ENCODE measurements around the gene MEF2C. TPM values are rescaled to one million over a fixed set of nuclear protein-coding genes. Genes with fewer than 3 reads are reported as not detected.

Gene MEF2C
- total RNA-seq, 1 donor from 2014 or later: 42.0 TPM

DNA sequence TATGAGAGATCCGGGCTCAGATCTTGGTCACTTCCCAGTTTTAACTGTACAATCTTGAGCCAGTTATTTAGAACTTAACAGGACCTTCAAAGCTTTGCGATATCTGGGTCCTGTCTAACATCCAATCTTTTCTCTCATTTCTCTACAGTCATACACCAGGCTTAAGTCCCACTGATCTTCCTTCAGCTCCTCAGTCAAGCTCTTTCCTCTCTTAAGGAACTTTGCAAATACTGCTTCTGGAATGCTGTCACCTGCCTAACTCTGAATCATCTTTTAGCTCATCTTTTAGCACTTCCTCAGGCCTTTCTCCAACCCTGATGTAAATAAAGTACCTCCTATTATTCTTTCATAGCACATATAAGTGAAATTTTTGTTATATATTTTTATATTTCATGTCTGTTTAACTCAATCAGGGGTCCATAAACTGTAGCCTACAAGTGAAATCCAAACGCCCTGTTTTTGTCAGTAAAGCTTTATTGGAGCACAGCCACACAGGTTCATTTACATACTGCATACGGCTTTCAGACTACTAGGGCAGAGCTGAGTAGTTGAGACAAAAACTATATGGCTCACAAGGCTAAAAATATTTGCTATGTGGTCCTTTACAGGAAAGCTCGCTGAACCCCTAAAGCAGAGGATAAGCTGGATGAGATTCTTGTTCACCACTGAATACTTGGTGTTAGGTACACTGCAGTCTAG, 63.5 kb downstream of the MEF2C start:
- ATAC-seq (no peak), DNase-seq (no peak)
- no peak overlapping the region for H3K27ac ChIP-seq
- TF ChIP-seq CTCF (IDR thresholded peaks at IDR 0.05): no peak
- peaks cover 13% of the 10 kb centered on the region for H3K4me1 ChIP-seq
- H3K36me3 ChIP-seq: peaks cover 7% of the 10 kb centered on the region
- H3K27me3 ChIP-seq (ENCODE audit: low read depth): no peaks in the 10 kb centered on the region
- H3K4me3 ChIP-seq: no peak overlapping the region
- intact Hi-C loops (cut with DNase I): no loop called here
- H3K9me3 ChIP-seq: no peaks in the 10 kb centered on the region

DNA sequence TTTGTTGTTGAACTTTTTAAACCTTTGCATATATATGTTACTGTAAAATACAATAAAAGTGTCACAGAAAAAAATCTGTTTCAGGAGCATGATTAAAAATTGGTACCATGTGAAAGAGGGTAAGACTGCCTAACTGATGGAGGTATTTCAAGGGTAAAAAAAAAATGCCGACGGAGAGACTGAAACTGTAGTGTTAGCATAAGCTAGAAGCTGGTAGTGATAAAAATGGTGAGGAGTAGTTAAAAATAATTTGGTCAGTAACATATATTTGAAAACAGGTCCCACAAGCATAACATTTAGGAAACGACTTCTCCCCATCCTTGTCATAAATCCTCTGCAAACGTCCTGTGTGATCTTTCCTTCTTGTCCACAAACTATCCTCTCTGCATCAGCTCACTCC, 64.7 kb downstream of the MEF2C start:
- TF ChIP-seq CTCF (IDR thresholded peaks at IDR 0.05): no peak
- no peaks in the 10 kb centered on the region for H3K9me3 ChIP-seq
- H3K4me3 ChIP-seq: no peak overlapping the region
- DNase-seq: no peak
- peaks cover 5% of the 10 kb centered on the region for H3K4me1 ChIP-seq
- intact Hi-C loops (cut with DNase I): no loop called here
- H3K27me3 ChIP-seq (ENCODE audit: low read depth): no peaks in the 10 kb centered on the region
- H3K27ac ChIP-seq: no peak overlapping the region
- peaks cover 7% of the 10 kb centered on the region for H3K36me3 ChIP-seq
- ATAC-seq: no peak

GRCh38 chr5:88816195-88816594, 66.8 kb downstream of the MEF2C start:
- no peaks in the 10 kb centered on the region for H3K27me3 ChIP-seq (ENCODE audit: low read depth)
- no peak overlapping the region for H3K4me3 ChIP-seq
- no peak for ATAC-seq
- H3K36me3 ChIP-seq: no peaks in the 10 kb centered on the region
- no peak for TF ChIP-seq CTCF (IDR thresholded peaks at IDR 0.05)
- peaks cover 10% of the 10 kb centered on the region for H3K4me1 ChIP-seq
- H3K27ac ChIP-seq: no peak overlapping the region
- DNase-seq: no peak
- no peaks in the 10 kb centered on the region for H3K9me3 ChIP-seq
- intact Hi-C loops (cut with DNase I): no loop called here

- Histone ChIP-seq H3K27me3 (ENCODE audit: low read depth) (no peaks in the 10 kb centered on the region), H3K4me3 (no peak overlapping the region), H3K27ac (no peak overlapping the region), H3K36me3 (no peaks in the 10 kb centered on the region), H3K4me1 (peaks cover 10% of the 10 kb centered on the region), H3K9me3 (no peaks in the 10 kb centered on the region)
- ATAC-seq (no peak), DNase-seq (no peak)
- intact Hi-C loops (cut with DNase I): no loop called here
- TF ChIP-seq CTCF (IDR thresholded peaks at IDR 0.05): no peak
Measured at GRCh38 chr5:88815050-88815789, 67.8 kb downstream of the MEF2C start.

GRCh38 chr5:88813805-88814575, 69.0 kb downstream of the MEF2C start:
- no peak for DNase-seq

More at GRCh38 chr5:88813805-88814575, 69.0 kb downstream of the MEF2C start:
- Histone ChIP-seq H3K27me3 (ENCODE audit: low read depth) (no peaks in the 10 kb centered on the region), H3K27ac (peak overlapping the region; percentile 5), H3K4me3 (no peak overlapping the region), H3K9me3 (no peaks in the 10 kb centered on the region), H3K4me1 (peaks cover 10% of the 10 kb centered on the region), H3K36me3 (no peaks in the 10 kb centered on the region)
- intact Hi-C loops (cut with DNase I): no loop called here
- no peak for ATAC-seq
- no peak for TF ChIP-seq CTCF (IDR thresholded peaks at IDR 0.05)

Measured in lower lobe of right lung (tissue), 2 donors.